Stimulated activated CD4-positive, alpha-beta T cell treated with anti-CD3 and anti-CD28 coated beads, Interleukin-4, amount 100 ng/mL, for 24 hours (primary cell): Measurements from ENCODE around the gene MFAP3L.
"Not testable (repeated sequence)": the region's sequence is repeated elsewhere in the genome, so short reads cannot be mapped to it uniquely, and the experiment has no call there.

Experiments used
- DNase-seq: peaks from one replicate; pipeline ENCODE4 v3.0.0-alpha.2; 2020

The MFAP3L gene

GRCh38 chr4:169986369-169986768, 39.8 kb downstream of the MFAP3L start:
- DNase-seq, result no peak

GRCh38 chr4:169985881-169986280, 40.3 kb downstream of the MFAP3L start:
- DNase-seq, result no peak

GRCh38 chr4:169984745-169985144, 41.5 kb downstream of the MFAP3L start:
- no peak for DNase-seq

DNA sequence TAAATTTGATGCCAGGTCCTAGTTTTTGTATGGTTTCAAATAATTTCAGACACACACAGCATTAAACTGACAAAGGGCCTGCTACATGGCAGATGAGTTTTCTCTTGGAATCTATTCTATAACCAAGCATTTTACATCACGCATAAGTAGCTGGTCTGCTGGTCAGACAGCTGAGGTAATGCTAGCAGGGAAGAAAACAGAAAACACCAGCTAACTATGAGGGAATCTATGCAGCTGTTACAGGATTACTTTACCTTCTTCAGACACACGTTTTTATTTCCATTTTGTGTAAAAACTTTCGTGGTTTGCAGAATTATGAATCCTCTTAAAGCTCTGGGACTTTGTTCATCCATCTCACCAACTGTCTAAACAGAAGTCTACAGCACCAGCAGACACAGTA, 42.0 kb downstream of the MFAP3L start:
- no peak for DNase-seq

DNA sequence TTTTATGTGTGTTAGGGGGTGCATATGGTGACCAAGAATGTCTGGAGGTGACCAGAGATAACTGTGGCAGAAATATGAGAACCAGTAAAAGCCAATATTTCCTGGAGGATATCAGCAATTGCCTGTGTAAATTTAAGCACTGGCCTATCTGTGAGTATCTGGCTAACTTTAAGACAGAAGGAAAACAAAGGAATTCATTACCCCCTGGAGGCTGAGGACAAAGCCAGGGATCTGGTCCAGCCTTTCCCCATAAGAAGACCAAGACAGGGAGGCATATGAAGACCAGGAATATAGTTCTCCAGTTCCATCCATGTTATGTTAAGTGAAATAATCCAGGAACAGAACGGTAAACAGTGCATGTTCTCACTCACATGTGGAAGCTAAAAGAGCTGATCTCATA, 49.2 kb downstream of the MFAP3L start:
- DNase-seq, result no peak

DNA sequence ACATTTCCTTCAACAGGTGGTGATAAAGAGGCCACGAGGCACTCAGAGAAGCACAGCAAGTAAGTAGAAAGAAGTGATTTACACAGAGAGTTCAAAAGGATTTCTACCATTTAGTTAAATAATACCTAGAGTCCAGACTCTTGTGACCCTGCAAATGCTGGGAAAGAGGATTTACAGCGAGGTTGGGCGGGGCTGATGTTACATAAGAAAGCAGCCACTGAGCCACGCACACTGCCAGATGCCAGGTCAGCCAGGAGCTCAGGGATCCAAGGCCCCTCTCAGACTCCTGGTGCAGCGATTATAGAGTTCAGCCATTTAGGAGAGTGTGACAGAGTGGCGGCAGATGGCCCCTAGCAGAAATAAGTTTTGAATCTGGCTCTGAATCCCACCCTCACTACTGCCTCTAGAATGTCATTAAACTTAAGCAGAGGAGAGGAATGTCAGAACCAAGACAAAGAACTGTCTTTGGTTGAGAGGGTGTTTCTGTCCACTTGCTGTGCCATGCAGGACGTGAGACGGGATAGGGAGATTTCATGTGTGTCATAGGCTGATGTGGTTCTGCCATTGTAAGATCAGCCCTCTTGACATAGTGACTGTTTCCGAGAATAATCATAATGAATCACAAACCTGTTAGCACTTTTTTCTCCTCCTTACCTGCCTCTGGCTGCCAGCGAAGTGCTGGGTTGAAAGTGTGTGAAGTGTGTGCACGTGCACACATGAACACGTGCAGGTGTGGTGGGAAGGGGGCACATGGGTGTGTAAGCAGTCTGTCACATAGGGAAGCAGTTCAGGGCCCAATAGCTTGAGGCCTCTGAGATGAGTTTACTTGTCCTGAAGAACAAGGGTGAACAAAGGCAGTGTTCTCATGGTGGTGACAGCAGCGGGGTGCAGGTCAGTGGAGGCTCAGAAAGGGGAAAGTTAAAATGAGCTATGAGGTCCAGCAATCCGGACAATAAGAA, 50.1 kb downstream of the MFAP3L start:
- no peak for DNase-seq

GRCh38 chr4:169975131-169975837, 50.9 kb downstream of the MFAP3L start:
- no peak for DNase-seq

- DNase-seq, result no peak
These were observed 54.7 kb downstream of the MFAP3L start for GRCh38 chr4:169971456-169972015.

- DNase-seq, result no peak
These were observed 57.2 kb downstream of the MFAP3L start for GRCh38 chr4:169968999-169969398.

DNA sequence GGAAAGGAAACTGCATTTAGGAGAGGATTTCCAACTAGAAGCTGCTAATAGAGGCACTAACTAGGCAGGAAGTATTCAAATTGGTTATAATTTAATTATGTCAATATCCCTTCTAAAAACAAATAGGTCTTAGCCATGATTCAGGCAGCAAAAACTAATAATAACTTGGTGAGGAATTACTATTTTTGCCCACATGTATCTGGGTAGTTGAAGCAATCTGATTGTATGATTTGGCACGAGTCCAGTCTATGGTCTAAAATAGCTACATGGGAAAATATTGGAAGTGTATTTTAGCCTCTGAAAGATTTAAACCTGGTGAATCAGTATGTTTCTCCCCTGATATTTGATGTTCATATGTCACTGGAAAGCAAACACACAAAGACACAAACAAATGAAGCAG, 62.2 kb downstream of the MFAP3L start:
- DNase-seq, result no peak

DNA sequence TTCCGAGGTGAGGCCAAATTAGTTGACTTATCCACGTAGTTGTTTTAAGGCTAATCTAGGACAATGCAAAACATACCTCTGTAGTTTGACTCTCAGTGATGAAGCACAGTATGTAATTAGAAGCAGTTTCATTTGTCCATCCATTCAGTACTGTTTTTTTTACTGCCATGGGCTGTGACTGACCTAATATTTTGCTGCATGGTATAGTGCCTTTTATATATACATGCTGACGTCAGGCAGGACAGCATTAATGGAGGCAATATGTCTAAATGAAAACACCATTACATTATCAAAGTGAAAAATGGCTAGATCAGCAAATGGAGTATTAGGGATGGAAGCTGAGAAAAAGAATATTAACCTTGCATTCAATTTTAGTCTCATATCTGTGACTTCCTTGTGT, 66.9 kb downstream of the MFAP3L start:
- DNase-seq, result no peak

GRCh38 chr4:169958629-169959028, 67.6 kb downstream of the MFAP3L start:
- DNase-seq, result no peak

DNA sequence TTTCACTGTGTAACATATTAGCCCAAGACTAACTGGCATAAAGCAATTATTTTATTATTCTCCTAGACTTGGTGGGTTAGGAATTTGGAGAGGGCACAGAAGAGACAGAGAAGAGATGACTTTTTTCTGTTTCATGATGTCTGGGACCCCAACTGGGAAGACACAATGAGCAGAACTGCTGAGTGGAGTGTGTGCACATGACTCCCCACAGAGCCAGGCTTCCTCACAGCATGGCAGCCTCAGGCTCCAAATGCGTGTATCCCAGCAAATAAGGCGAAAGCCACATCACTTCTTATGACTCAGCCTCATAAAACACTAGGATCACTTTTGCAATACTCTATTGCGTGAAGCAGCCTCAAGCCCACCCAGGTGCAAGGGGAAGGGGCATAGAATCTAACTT, 68.4 kb downstream of the MFAP3L start:
- no peak for DNase-seq

GRCh38 chr4:169956091-169956843, 69.9 kb downstream of the MFAP3L start:
- DNase-seq, result no peak

DNA sequence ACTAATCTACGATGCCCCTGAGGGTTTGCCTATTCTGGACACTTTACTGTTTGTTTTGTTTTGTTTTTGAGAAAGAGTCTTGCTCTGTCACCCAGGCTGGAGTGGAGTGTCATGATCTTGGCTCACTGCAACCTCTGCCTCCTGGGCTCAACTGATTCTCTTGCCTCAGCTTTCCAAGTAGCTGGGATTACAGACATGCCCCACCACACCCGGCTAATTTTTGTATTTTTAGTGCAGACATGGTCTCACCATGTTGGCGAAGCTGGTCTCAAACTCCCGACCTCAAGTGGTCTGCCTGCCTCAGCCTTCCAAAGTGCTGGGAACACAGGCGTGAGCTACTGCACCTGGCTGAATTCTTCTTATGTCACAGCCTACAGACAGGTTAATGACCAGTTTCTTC, 70.7 kb downstream of the MFAP3L start:
- DNase-seq, result no peak

DNA sequence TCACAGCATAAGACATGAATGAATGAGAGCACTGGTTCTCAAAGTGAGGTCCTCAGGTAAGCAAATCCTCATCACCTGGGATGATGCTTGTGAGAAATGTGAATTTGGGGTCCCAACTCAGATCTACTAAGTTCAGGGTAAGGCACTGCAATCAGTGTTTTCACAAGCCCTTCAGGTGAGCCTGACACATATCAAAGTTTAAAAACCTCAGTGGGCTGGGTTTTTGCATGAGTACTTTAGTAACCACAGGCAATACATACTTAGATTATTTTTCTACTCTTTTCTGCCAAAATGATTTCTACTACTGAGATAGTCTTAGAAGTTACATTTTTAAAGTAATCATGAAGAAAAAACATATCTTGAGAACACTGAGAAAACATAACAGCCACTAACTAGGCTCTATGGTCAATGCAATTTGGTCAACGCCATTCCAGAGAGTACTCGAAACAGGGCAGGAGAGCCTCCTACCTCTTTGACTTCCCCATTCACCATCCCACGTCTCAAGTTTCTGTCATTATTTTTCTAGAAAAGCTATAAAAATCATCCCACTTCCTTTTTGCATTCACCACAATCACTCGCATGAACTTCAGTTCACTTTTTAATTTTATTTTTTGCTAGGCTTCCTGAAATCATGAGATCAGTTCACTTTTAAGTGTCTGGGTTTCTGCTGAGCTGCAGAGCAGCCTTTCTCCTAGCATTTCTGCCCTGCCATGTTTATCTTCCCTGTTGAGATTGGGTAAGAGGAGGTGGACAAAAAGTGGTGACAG, 73.8 kb downstream of the MFAP3L start:
- DNase-seq, result no peak

GRCh38 chr4:169948271-169948670, 77.9 kb downstream of the MFAP3L start:
- DNase-seq, result no peak

DNA sequence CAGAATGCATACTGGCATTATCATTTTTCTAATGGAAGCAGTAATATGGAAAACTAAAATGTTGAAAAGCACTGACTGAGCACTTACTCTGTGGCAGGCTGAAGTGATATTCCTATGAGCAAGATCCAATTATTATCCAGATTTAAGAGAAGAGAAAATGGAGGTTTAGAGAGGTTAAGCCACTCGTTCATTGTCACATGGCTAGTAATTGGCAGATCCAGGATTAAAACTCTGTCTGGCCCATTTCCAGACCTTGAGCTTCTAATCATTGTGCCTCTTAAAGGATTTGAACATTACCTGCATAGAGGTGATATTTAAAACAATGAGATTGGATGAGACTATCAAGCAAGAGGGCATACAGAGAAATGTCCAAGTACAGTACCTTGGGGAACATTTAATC, 80.6 kb downstream of the MFAP3L start:
- DNase-seq, result no peak

- DNase-seq, result not testable (repeated sequence)
These were observed 82.6 kb downstream of the MFAP3L start for GRCh38 chr4:169943601-169944000.

GRCh38 chr4:169941141-169941540, 85.1 kb downstream of the MFAP3L start:
- no peak for DNase-seq

GRCh38 chr4:169940460-169940859, 85.7 kb downstream of the MFAP3L start:
- DNase-seq, result no peak
